Measurements from ENCODE around the gene TMEM222.

Gene TMEM222

GRCh38 chr1:27331922-27332321 is 10.0 kb downstream of the TMEM222 start:
- peaks cover 7 to 86% (median 67%) of the 10 kb centered on the region in 4 experiments for H3K36me3 ChIP-seq (ENCODE audit: control insufficient read depth in 4 of 4, insufficient read depth in 4 of 4, low read length in 3 of 4)
- ChIA-PET POLR2A (interaction anchor here (0.7 to 0.9 kb wide), 2 partner anchors 10 to 59 kb away, joined by 3 read pairs; no protein-coding TSS in a partner anchor), CTCF (interaction anchor here (0.8 to 4.3 kb wide), 14 partner anchors 8 to 275 kb away, joined by 3 to 53 read pairs (median 6); partner anchors contain the start of gene SYTL1)
- 100% methylated on average over 4 of the region's 5 CpGs for WGBS (ENCODE audit: insufficient coverage)
- no peaks in the 10 kb centered on the region for H3K9me3 ChIP-seq (ENCODE audit: control extremely low read depth in 1 of 5, control insufficient read depth in 4 of 5, insufficient read depth in 2 of 5, low read depth in 1 of 5, low read length in 4 of 5)
- H3K27ac ChIP-seq (ENCODE audit: insufficient read depth in 1 of 2, low read depth in 1 of 2, low read length in 2 of 2, poor library complexity in 1 of 2, severe bottlenecking in 2 of 2): no peak overlapping the region
- no peak for DNase-seq
- no peaks in the 10 kb centered on the region for H3K4me1 ChIP-seq (ENCODE audit: control extremely low read depth in 1 of 4, control insufficient read depth in 4 of 4, insufficient read depth in 4 of 4, low read length in 3 of 4)
- no peaks in the 10 kb centered on the region for H3K27me3 ChIP-seq (replicated peaks in 2 of 5; ENCODE audit: control insufficient read depth in 4 of 5, insufficient read depth in 5 of 5, low read length in 4 of 5)
- H3K4me3 ChIP-seq (ENCODE audit: control insufficient read depth in 1 of 7, extremely low read depth in 1 of 7, insufficient read depth in 4 of 7, low read depth in 2 of 7, low read length in 6 of 7): no peak overlapping the region

GRCh38 chr1:27332536-27333281 is 10.7 kb downstream of the TMEM222 start:
- WGBS (ENCODE audit: insufficient coverage): 95% methylated on average over 9 of the region's 11 CpGs
- Histone ChIP-seq H3K4me3 (ENCODE audit: control insufficient read depth in 1 of 7, extremely low read depth in 1 of 7, insufficient read depth in 4 of 7, low read depth in 2 of 7, low read length in 6 of 7) (no peak overlapping the region), H3K27ac (ENCODE audit: insufficient read depth in 1 of 2, low read depth in 1 of 2, low read length in 2 of 2, poor library complexity in 1 of 2, severe bottlenecking in 2 of 2) (no peak overlapping the region), H3K27me3 (replicated peaks in 2 of 5; ENCODE audit: control insufficient read depth in 4 of 5, insufficient read depth in 5 of 5, low read length in 4 of 5) (no peaks in the 10 kb centered on the region), H3K36me3 (ENCODE audit: control insufficient read depth in 4 of 4, insufficient read depth in 4 of 4, low read length in 3 of 4) (peaks cover 7 to 82% (median 63%) of the 10 kb centered on the region in 4 experiments), H3K9me3 (ENCODE audit: control extremely low read depth in 1 of 5, control insufficient read depth in 4 of 5, insufficient read depth in 2 of 5, low read depth in 1 of 5, low read length in 4 of 5) (no peaks in the 10 kb centered on the region), H3K4me1 (ENCODE audit: control extremely low read depth in 1 of 4, control insufficient read depth in 4 of 4, insufficient read depth in 4 of 4, low read length in 3 of 4) (no peaks in the 10 kb centered on the region)
- DNase-seq: peak in 2 of 3 donors; percentile 64
- ChIA-PET CTCF (interaction anchor here (0.7 to 4.3 kb wide), 24 partner anchors 9 to 274 kb away, joined by 3 to 53 read pairs (median 4); partner anchors contain the start of gene SYTL1), POLR2A (interaction anchor here (0.7 to 0.9 kb wide), 2 partner anchors 10 to 58 kb away, joined by 3 read pairs; no protein-coding TSS in a partner anchor)

GRCh38 chr1:27333717-27334279 is 11.8 kb downstream of the TMEM222 start:
- ChIA-PET POLR2A (no interaction called here), CTCF (interaction anchor here (0.9 to 4.3 kb wide), 14 partner anchors 10 to 329 kb away, joined by 3 to 53 read pairs (median 6); no protein-coding TSS in a partner anchor)
- peaks cover 0 to under 1% (median 0%) of the 10 kb centered on the region in 4 experiments for H3K4me1 ChIP-seq (ENCODE audit: control extremely low read depth in 1 of 4, control insufficient read depth in 4 of 4, insufficient read depth in 4 of 4, low read length in 3 of 4)
- WGBS (ENCODE audit: insufficient coverage): 92% methylated on average over 17 of the region's 17 CpGs
- H3K27ac ChIP-seq (ENCODE audit: insufficient read depth in 1 of 2, low read depth in 1 of 2, low read length in 2 of 2, poor library complexity in 1 of 2, severe bottlenecking in 2 of 2): no peak overlapping the region
- H3K9me3 ChIP-seq (ENCODE audit: control extremely low read depth in 1 of 5, control insufficient read depth in 4 of 5, insufficient read depth in 2 of 5, low read depth in 1 of 5, low read length in 4 of 5): no peaks in the 10 kb centered on the region
- H3K27me3 ChIP-seq (replicated peaks in 2 of 5; ENCODE audit: control insufficient read depth in 4 of 5, insufficient read depth in 5 of 5, low read length in 4 of 5): no peaks in the 10 kb centered on the region
- no peak for DNase-seq
- H3K4me3 ChIP-seq (ENCODE audit: control insufficient read depth in 1 of 7, extremely low read depth in 1 of 7, insufficient read depth in 4 of 7, low read depth in 2 of 7, low read length in 6 of 7): no peak overlapping the region
- peaks cover 7 to 73% (median 56%) of the 10 kb centered on the region in 4 experiments for H3K36me3 ChIP-seq (ENCODE audit: control insufficient read depth in 4 of 4, insufficient read depth in 4 of 4, low read length in 3 of 4)

GRCh38 chr1:27335506-27336422 is 13.8 kb downstream of the TMEM222 start:
- Histone ChIP-seq H3K9me3 (ENCODE audit: control extremely low read depth in 1 of 5, control insufficient read depth in 4 of 5, insufficient read depth in 2 of 5, low read depth in 1 of 5, low read length in 4 of 5) (no peaks in the 10 kb centered on the region), H3K27ac (ENCODE audit: insufficient read depth in 1 of 2, low read depth in 1 of 2, low read length in 2 of 2, poor library complexity in 1 of 2, severe bottlenecking in 2 of 2) (no peak overlapping the region), H3K4me3 (ENCODE audit: control insufficient read depth in 1 of 7, extremely low read depth in 1 of 7, insufficient read depth in 4 of 7, low read depth in 2 of 7, low read length in 6 of 7) (no peak overlapping the region), H3K4me1 (ENCODE audit: control extremely low read depth in 1 of 4, control insufficient read depth in 4 of 4, insufficient read depth in 4 of 4, low read length in 3 of 4) (peaks cover 0 to 18% (median 1%) of the 10 kb centered on the region in 4 experiments), H3K36me3 (ENCODE audit: control insufficient read depth in 4 of 4, insufficient read depth in 4 of 4, low read length in 3 of 4) (peaks cover 5 to 62% (median 48%) of the 10 kb centered on the region in 4 experiments), H3K27me3 (replicated peaks in 2 of 5; ENCODE audit: control insufficient read depth in 4 of 5, insufficient read depth in 5 of 5, low read length in 4 of 5) (no peaks in the 10 kb centered on the region)
- DNase-seq: no peak
- CTCF ChIA-PET: interaction anchor here (0.6 to 4.3 kb wide), 12 partner anchors 9 to 276 kb away, joined by 3 to 32 read pairs (median 4); partner anchors contain the start of gene MAP3K6
- 88% methylated on average over 10 of the region's 17 CpGs for WGBS (ENCODE audit: insufficient coverage)
- POLR2A ChIA-PET: no interaction called here

GRCh38 chr1:27336756-27337155 is 14.8 kb downstream of the TMEM222 start:
- no peaks in the 10 kb centered on the region for H3K9me3 ChIP-seq (ENCODE audit: control extremely low read depth in 1 of 5, control insufficient read depth in 4 of 5, insufficient read depth in 2 of 5, low read depth in 1 of 5, low read length in 4 of 5)
- DNase-seq: no peak
- WGBS (ENCODE audit: insufficient coverage): 100% methylated on average over 5 of the region's 5 CpGs
- no peak overlapping the region for H3K27ac ChIP-seq (ENCODE audit: insufficient read depth in 1 of 2, low read depth in 1 of 2, low read length in 2 of 2, poor library complexity in 1 of 2, severe bottlenecking in 2 of 2)
- ChIA-PET POLR2A (interaction anchor here (0.6 kb wide), 1 partner anchor 156 kb away, joined by 6 read pairs; no protein-coding TSS in a partner anchor), CTCF (interaction anchor here (1.0 to 2.4 kb wide), 6 partner anchors 8 to 275 kb away, joined by 3 to 10 read pairs (median 4); no protein-coding TSS in a partner anchor)
- H3K4me3 ChIP-seq (ENCODE audit: control insufficient read depth in 1 of 7, extremely low read depth in 1 of 7, insufficient read depth in 4 of 7, low read depth in 2 of 7, low read length in 6 of 7): no peak overlapping the region
- peaks cover 5 to 53% (median 41%) of the 10 kb centered on the region in 4 experiments for H3K36me3 ChIP-seq (ENCODE audit: control insufficient read depth in 4 of 4, insufficient read depth in 4 of 4, low read length in 3 of 4)
- H3K4me1 ChIP-seq (ENCODE audit: control extremely low read depth in 1 of 4, control insufficient read depth in 4 of 4, insufficient read depth in 4 of 4, low read length in 3 of 4): peaks cover 3 to 28% (median 11%) of the 10 kb centered on the region in 4 experiments
- no peaks in the 10 kb centered on the region for H3K27me3 ChIP-seq (replicated peaks in 2 of 5; ENCODE audit: control insufficient read depth in 4 of 5, insufficient read depth in 5 of 5, low read length in 4 of 5)

- WGBS (ENCODE audit: insufficient coverage): 97% methylated on average over 4 of the region's 6 CpGs
- H3K27ac ChIP-seq (ENCODE audit: insufficient read depth in 1 of 2, low read depth in 1 of 2, low read length in 2 of 2, poor library complexity in 1 of 2, severe bottlenecking in 2 of 2): no peak overlapping the region
- H3K4me3 ChIP-seq (ENCODE audit: control insufficient read depth in 1 of 7, extremely low read depth in 1 of 7, insufficient read depth in 4 of 7, low read depth in 2 of 7, low read length in 6 of 7): no peak overlapping the region
- H3K36me3 ChIP-seq (ENCODE audit: control insufficient read depth in 4 of 4, insufficient read depth in 4 of 4, low read length in 3 of 4): peaks cover 3 to 34% (median 28%) of the 10 kb centered on the region in 4 experiments
- ChIA-PET POLR2A (no interaction called here), CTCF (interaction anchor here (0.5 to 2.0 kb wide), 6 partner anchors 17 to 733 kb away, joined by 3 to 6 read pairs (median 3); no protein-coding TSS in a partner anchor)
- H3K27me3 ChIP-seq (replicated peaks in 2 of 5; ENCODE audit: control insufficient read depth in 4 of 5, insufficient read depth in 5 of 5, low read length in 4 of 5): no peaks in the 10 kb centered on the region
- no peak for DNase-seq
- H3K4me1 ChIP-seq (ENCODE audit: control extremely low read depth in 1 of 4, control insufficient read depth in 4 of 4, insufficient read depth in 4 of 4, low read length in 3 of 4): peaks cover 3 to 48% (median 30%) of the 10 kb centered on the region in 4 experiments
- H3K9me3 ChIP-seq (ENCODE audit: control extremely low read depth in 1 of 5, control insufficient read depth in 4 of 5, insufficient read depth in 2 of 5, low read depth in 1 of 5, low read length in 4 of 5): no peaks in the 10 kb centered on the region
These were observed 16.8 kb downstream of the TMEM222 start for GRCh38 chr1:27338751-27339150.

Measured in common myeloid progenitor, CD34-positive (primary cell).